Measurements from ENCODE around the gene NCOA7.

GRCh38 chr6:125951323-125951722 lies 160.6 kb downstream of the NCOA7 start:
- TF ChIP-seq JUND (IDR thresholded peaks at IDR 0.05) (no peak), YY1 (IDR thresholded peaks at IDR 0.05) (no peak), RAD21 (IDR thresholded peaks at IDR 0.05) (no peak), TAF1 (conservative IDR thresholded peaks at IDR 0.05) (no peak), GABPA (IDR thresholded peaks at IDR 0.05 in 1 of 2, conservative IDR thresholded peaks at IDR 0.05 in 1 of 2) (no peak), SP1 (IDR thresholded peaks at IDR 0.05) (no peak), EGR1 (IDR thresholded peaks at IDR 0.05; ENCODE audit: low read depth in 2 of 2) (no peak), ATF3 (IDR thresholded peaks at IDR 0.05) (no peak)
- TF ChIP-seq, protein P1, sequence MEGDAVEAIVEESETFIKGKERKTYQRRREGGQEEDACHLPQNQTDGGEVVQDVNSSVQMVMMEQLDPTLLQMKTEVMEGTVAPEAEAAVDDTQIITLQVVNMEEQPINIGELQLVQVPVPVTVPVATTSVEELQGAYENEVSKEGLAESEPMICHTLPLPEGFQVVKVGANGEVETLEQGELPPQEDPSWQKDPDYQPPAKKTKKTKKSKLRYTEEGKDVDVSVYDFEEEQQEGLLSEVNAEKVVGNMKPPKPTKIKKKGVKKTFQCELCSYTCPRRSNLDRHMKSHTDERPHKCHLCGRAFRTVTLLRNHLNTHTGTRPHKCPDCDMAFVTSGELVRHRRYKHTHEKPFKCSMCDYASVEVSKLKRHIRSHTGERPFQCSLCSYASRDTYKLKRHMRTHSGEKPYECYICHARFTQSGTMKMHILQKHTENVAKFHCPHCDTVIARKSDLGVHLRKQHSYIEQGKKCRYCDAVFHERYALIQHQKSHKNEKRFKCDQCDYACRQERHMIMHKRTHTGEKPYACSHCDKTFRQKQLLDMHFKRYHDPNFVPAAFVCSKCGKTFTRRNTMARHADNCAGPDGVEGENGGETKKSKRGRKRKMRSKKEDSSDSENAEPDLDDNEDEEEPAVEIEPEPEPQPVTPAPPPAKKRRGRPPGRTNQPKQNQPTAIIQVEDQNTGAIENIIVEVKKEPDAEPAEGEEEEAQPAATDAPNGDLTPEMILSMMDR (IDR thresholded peaks at IDR 0.05; ENCODE audit: low read depth, low read length, missing input control): no peak
- TF ChIP-seq, protein P2, sequence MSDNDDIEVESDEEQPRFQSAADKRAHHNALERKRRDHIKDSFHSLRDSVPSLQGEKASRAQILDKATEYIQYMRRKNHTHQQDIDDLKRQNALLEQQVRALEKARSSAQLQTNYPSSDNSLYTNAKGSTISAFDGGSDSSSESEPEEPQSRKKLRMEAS (IDR thresholded peaks at IDR 0.05): no peak
- TF ChIP-seq, protein P3, sequence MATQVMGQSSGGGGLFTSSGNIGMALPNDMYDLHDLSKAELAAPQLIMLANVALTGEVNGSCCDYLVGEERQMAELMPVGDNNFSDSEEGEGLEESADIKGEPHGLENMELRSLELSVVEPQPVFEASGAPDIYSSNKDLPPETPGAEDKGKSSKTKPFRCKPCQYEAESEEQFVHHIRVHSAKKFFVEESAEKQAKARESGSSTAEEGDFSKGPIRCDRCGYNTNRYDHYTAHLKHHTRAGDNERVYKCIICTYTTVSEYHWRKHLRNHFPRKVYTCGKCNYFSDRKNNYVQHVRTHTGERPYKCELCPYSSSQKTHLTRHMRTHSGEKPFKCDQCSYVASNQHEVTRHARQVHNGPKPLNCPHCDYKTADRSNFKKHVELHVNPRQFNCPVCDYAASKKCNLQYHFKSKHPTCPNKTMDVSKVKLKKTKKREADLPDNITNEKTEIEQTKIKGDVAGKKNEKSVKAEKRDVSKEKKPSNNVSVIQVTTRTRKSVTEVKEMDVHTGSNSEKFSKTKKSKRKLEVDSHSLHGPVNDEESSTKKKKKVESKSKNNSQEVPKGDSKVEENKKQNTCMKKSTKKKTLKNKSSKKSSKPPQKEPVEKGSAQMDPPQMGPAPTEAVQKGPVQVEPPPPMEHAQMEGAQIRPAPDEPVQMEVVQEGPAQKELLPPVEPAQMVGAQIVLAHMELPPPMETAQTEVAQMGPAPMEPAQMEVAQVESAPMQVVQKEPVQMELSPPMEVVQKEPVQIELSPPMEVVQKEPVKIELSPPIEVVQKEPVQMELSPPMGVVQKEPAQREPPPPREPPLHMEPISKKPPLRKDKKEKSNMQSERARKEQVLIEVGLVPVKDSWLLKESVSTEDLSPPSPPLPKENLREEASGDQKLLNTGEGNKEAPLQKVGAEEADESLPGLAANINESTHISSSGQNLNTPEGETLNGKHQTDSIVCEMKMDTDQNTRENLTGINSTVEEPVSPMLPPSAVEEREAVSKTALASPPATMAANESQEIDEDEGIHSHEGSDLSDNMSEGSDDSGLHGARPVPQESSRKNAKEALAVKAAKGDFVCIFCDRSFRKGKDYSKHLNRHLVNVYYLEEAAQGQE (IDR thresholded peaks at IDR 0.05): no peak
- TF ChIP-seq, protein P4, sequence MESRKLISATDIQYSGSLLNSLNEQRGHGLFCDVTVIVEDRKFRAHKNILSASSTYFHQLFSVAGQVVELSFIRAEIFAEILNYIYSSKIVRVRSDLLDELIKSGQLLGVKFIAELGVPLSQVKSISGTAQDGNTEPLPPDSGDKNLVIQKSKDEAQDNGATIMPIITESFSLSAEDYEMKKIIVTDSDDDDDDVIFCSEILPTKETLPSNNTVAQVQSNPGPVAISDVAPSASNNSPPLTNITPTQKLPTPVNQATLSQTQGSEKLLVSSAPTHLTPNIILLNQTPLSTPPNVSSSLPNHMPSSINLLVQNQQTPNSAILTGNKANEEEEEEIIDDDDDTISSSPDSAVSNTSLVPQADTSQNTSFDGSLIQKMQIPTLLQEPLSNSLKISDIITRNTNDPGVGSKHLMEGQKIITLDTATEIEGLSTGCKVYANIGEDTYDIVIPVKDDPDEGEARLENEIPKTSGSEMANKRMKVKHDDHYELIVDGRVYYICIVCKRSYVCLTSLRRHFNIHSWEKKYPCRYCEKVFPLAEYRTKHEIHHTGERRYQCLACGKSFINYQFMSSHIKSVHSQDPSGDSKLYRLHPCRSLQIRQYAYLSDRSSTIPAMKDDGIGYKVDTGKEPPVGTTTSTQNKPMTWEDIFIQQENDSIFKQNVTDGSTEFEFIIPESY (IDR thresholded peaks at IDR 0.05): no peak

Data from liver (tissue), 3 donors.